ENCODE measurements around the gene MCM6. TPM values are rescaled to one million over a fixed set of nuclear protein-coding genes. Genes with fewer than 3 reads are reported as not detected.

Gene MCM6
- total and polyA plus RNA-seq, 3 donors from 2014 or later, result 24.6 to 32.3 (median 26.7) TPM

DNA sequence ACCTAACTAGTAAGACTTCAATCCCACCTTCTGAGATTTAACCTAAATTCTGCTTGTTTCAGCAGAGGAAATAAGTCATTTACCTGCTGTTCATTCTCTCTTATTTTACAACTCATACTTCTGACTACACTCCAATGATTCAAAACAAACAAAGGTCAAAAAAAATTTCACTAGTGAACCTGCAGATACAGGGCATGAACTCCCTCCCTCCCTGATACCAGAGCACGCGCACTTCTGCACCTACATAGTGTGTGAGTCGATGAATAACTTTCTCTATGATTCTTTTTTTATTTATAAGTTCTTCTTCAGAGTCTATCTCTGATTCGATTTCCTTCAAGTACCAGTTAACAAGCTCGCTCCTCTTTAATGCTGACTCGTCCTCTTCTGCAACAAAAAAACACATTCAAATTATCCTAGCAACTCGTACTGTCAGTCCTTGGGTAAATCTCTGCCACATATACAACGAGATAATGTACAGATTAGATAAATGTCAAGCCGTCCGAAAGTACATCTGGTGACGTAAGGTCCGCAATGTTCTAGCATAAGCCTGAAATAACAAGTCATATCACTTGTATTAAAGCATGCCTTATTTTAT lies 31.8 kb downstream of the MCM6 start:
- Histone ChIP-seq H3K27me3 (no peaks in the 10 kb centered on the region), H3K27ac (no peak overlapping the region), H3K9me3 (no peaks in the 10 kb centered on the region), H3K36me3 (ENCODE audit: low read depth, missing control alignments) (no peaks in the 10 kb centered on the region), H3K4me1 (peaks cover 6% of the 10 kb centered on the region), H3K4me3 (no peak overlapping the region)
- no peak for DNase-seq
- WGBS, 2 donors, result 73 to 76% methylated on average over 12 of the region's 12 CpGs
- intact Hi-C loops (cut with DNase I; ENCODE audit: low total_unique reads), result no loop called here
- TF ChIP-seq, protein P1, sequence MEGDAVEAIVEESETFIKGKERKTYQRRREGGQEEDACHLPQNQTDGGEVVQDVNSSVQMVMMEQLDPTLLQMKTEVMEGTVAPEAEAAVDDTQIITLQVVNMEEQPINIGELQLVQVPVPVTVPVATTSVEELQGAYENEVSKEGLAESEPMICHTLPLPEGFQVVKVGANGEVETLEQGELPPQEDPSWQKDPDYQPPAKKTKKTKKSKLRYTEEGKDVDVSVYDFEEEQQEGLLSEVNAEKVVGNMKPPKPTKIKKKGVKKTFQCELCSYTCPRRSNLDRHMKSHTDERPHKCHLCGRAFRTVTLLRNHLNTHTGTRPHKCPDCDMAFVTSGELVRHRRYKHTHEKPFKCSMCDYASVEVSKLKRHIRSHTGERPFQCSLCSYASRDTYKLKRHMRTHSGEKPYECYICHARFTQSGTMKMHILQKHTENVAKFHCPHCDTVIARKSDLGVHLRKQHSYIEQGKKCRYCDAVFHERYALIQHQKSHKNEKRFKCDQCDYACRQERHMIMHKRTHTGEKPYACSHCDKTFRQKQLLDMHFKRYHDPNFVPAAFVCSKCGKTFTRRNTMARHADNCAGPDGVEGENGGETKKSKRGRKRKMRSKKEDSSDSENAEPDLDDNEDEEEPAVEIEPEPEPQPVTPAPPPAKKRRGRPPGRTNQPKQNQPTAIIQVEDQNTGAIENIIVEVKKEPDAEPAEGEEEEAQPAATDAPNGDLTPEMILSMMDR (IDR thresholded peaks at IDR 0.05), result no peak
- no peak for TF ChIP-seq POLR2A (IDR thresholded peaks at IDR 0.05)

DNA sequence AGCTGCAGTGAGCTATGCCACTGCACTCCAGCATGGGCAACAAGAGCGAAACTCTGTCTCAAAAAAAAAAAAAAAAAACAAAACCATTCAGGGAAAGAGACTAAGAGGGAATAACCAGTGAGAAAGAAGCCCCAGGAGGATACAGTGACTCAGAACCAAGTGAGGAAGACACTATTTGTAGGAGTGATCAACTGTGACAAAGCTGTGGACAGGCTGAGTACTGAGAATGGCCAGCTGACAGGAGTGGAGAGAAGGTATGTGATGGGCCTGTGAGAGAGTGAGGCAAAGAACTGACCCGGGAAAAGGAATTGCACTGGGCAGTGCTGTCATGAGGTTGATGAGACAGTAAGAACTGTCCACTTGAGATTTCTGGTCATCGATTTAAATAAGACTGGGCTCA lies 32.6 kb downstream of the MCM6 start:
- Histone ChIP-seq H3K9me3 (no peaks in the 10 kb centered on the region), H3K27me3 (no peaks in the 10 kb centered on the region), H3K36me3 (ENCODE audit: low read depth, missing control alignments) (no peaks in the 10 kb centered on the region), H3K4me3 (no peak overlapping the region), H3K27ac (no peak overlapping the region), H3K4me1 (peaks cover 6% of the 10 kb centered on the region)
- 89 to 93% methylated on average over 3 of the region's 3 CpGs for WGBS, 2 donors
- no peak for TF ChIP-seq POLR2A (IDR thresholded peaks at IDR 0.05)
- TF ChIP-seq, protein P1 (IDR thresholded peaks at IDR 0.05), result no peak
- no peak for DNase-seq
- intact Hi-C loops (cut with DNase I; ENCODE audit: low total_unique reads), result no loop called here

DNA sequence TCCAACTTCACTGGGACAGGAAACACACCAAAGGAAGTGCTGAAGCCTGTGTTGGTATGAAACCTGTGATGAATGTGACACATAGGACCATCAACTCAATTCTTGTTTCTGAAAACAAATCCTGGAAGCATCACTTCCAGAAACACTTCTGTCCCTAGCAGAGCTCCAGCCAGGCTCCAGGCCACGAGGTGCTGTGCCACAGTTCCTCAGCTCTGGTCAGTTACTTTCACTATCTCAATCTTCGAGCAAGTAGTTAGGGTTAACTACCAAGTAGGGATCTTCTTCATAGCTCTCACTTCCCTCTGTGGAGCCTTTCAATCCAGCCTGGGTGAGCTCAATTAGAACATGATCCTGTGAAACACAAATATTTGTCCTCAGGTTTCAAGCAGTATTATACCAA lies 35.6 kb downstream of the MCM6 start:
- Histone ChIP-seq H3K36me3 (ENCODE audit: low read depth, missing control alignments) (no peaks in the 10 kb centered on the region), H3K4me3 (no peak overlapping the region), H3K9me3 (no peaks in the 10 kb centered on the region), H3K27ac (peak overlapping the region in 1 of 2 donors; percentile 25), H3K27me3 (no peaks in the 10 kb centered on the region), H3K4me1 (peaks cover 6% of the 10 kb centered on the region)
- intact Hi-C loops (cut with DNase I; ENCODE audit: low total_unique reads), result no loop called here
- DNase-seq, result no peak
- TF ChIP-seq, protein P1 (IDR thresholded peaks at IDR 0.05), result no peak
- TF ChIP-seq POLR2A (IDR thresholded peaks at IDR 0.05), result no peak
- 44 to 55% methylated on average over 2 of the region's 2 CpGs for WGBS, 2 donors

DNA sequence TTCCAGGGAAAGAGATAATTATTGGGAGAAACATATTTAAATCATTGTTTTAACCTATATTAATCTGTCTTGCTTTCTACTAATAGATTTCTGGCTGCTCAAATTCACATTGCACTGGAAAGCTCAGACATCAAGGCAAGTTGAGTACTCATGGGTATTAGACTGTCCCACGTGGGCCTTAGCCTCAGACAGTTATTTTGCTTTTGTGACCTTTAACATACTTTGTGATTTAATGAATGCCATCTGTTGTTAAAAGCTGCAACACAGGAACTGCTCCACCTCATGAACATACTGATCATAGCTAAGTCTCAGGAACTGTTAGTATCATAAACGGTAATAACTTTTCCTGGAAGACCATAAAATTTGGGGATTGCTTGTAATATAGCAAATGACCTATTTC lies 36.5 kb downstream of the MCM6 start:
- no peak overlapping the region for H3K27ac ChIP-seq
- WGBS, 2 donors, result 14 to 28% methylated on average over 2 of the region's 2 CpGs

More for the DNA sequence above, 36.5 kb downstream of the MCM6 start:
- Histone ChIP-seq H3K4me1 (peaks cover 6% of the 10 kb centered on the region), H3K4me3 (no peak overlapping the region), H3K27me3 (no peaks in the 10 kb centered on the region), H3K36me3 (ENCODE audit: low read depth, missing control alignments) (no peaks in the 10 kb centered on the region), H3K9me3 (no peaks in the 10 kb centered on the region)
- intact Hi-C loops (cut with DNase I; ENCODE audit: low total_unique reads), result no loop called here
- DNase-seq, result no peak
- TF ChIP-seq, protein P1 (IDR thresholded peaks at IDR 0.05), result no peak
- TF ChIP-seq POLR2A (IDR thresholded peaks at IDR 0.05), result no peak

Measured in testis (tissue), 3 donors.